NOMO-1 treated with DMSO at 0.1 percent for 48 hours (cell line): ENCODE results near the gene NUMA1.

Experiments
- DNase-seq: peaks from one replicate; lab custom pipeline; 2025; ENCODE audit not compliant: unreplicated experiment; lab: John Stamatoyannopoulos, UW

The NUMA1 gene

DNA sequence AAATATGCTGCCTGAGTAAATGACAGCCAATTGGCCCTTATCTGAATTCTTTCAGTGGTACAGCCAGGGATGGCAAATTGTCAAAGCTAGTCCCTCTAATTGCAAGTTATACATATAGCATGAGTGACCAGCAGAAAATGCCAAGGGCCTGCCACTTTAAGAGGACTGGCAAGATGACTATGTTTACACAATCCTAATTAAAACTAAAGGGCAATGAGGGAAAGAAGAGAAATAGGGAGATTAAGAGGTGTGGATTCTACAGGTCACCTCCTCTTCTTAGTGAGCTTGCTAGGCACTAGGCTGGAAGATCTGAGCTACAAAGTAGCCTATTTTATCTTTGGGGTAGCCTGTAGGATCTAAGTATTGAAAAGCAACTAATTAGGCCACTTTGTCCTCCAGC lies 13.5 kb downstream of the NUMA1 start:
- DNase-seq = no peak

- DNase-seq = peak; percentile 47
Measured at GRCh38 chr11:72061739-72062396, 18.5 kb downstream of the NUMA1 start.

GRCh38 chr11:72058416-72059034 lies 21.8 kb downstream of the NUMA1 start:
- no peak for DNase-seq

DNA sequence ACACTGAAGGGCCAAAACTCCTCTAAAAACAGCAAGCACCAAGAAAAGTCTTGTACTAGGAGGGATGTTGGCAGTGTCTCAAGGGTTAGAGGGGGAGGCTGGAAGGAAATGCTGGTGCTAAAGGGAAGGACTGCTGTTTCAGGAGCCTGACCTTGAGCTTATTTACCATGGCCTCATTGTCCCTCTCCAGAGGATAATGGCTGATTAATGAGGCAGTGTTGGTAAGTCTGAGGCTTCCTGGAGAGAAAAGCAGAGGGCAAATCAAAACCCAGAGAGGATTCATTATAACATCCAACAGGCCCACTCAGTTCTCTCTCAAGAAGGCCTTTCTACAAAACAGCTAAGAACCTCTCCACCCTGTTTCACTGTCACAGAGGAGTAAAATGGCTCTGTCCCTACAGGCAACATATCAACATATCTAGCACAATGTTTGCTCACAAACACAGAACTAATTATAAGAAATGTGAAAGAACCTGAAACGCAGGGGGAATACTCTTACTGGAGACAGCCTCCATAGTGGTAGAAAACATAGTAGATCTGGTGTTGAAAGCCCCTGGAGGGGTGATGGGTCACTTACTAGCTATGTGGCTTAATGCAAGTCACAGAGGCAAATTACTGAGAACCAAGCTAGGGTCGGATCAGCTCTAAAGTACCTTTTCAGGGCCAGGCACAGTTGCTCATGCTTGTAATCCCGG lies 31.4 kb downstream of the NUMA1 start:
- DNase-seq = no peak

DNA sequence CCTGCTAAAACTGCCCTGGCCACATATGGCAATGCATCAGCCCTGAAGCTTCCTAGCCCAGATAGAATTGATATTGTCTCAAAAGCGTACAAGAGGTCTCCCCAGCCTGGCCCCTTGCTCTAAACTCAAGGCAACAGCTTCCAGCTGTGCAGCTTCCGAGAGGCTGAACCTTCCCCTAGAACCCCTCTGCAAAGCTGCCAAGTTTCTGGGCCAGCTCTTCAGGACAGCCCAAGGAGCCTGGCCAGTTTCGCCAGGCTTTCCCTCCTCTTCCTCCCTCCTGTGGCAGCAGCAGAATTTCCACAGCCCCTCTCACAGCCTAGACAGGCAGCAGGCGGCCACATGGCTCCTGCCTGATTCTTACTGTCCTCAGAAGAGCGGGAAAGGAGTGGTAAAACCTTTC lies 34.5 kb downstream of the NUMA1 start:
- no peak for DNase-seq

DNA sequence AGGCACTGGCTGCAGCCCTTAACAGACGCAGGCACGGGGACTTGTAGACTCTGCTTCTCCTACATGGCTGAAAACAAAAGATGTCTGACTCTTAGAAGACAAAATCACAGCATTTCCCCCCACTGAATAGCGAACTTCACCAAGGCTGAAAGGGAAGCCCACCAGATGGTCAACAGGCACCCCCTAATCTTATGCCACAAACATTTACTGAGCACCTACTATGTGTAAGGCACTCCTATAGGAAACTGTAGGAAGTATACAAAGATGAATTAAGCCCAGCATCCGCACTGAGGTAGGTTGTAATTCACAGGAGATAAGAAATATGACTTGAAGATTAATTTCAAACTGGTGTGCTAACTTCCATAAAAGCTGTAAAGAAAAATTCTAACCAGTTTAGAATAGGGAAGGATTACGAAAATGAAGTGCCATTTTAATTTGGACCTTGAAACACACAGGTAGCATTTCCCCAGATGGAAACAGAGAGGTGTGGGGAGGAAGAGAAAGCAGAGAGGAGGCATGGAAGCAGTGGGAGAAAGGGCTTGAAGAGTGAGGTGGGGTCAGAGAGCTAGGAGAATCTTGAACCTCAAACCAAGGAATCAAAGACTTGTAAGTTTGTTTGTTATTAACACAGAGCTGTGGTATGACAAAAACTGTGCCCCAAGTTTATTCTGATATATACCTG lies 38.1 kb downstream of the NUMA1 start:
- DNase-seq = no peak

GRCh38 chr11:72041364-72042063 lies 38.8 kb downstream of the NUMA1 start:
- no peak for DNase-seq

- no peak for DNase-seq
Measured at GRCh38 chr11:72040491-72041363, 39.6 kb downstream of the NUMA1 start.

DNA sequence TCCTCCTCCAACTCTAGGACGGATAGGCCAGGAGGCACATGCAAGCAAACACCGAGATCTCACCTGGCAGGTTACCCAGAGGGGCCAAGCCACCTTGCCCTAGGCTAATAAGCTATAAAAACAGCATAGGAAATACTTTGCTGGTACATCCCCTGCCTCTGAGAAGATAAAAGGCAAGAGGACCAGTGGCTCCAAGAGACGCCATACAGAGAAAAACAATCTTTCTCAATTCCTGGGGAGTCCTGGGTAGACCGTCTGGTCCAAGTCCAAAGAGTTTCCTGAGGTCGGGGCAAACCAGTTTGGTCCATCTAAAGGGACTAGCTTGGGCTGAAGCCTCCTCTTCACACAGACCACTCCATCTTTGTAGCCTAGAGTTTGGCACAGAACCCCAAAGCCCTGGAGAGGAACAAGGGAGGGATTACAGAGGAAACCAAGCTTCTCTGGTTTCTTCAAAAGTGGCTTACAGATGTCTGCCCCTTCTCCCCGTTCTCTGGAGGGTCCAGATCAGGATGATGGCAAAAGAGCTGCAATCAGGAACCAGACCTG lies 40.4 kb downstream of the NUMA1 start:
- DNase-seq = no peak

DNA sequence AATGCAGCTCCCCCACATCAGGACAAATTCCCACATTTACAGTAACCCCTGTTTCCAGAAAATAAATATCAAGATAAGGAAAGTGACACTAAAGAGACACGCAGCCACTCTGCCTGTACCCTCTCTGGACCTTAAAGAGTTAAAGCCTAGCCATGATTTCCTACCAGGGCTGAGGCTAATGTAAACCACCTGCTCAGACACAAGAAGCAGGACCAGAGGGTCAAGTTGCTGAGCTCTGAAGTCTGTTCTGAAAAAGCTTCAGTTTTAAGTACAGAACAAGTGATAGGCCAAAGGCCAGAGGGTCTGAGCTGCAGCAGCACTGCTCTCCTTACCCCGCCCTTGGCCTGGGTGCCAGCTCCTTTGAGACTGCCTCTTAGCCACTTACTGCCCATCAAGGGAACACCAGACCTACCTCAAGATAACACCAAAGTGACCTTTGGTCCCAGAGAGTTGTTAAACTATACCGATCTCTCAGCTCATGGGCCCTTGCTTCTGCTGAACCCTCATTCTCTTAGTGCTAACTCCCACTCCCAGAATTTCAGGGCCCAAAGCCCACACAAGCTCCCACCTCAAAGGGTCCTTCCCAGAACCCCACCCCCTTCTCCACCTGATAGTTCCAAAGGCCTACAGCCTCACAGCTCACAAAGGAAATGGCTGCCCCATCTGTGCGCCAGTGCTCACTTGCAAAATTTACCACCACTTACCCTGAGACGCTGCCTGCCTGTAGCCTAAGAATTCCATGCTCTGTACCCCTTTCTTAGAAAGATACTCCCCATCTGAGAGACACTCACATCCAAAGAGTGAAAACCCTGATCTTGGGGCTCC lies 41.1 kb downstream of the NUMA1 start:
- no peak for DNase-seq

GRCh38 chr11:72038491-72038890 lies 41.9 kb downstream of the NUMA1 start:
- no peak for DNase-seq

- no peak for DNase-seq
Measured at GRCh38 chr11:72037554-72038311, 42.6 kb downstream of the NUMA1 start.

DNA sequence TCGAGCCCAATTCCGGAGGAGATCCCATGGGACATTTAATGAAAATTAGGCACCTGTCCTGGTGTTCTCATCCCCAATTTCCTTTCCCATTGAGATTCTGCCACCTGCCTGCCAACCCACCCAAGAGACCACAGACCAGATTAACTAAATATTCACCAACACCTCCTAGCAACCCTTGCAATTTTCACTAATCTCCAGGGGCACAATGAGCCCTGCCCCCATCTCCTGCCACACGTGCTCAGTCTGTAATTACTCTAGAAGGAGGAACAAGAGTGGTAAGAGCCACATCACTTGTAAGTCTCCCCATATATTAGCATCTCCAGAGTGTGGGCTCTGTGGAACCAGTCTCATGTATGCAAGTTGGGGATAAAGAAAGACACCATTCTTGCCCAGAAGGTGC lies 43.7 kb downstream of the NUMA1 start:
- DNase-seq = no peak

- DNase-seq = no peak
Measured at GRCh38 chr11:72030472-72031045, 49.8 kb downstream of the NUMA1 start.

GRCh38 chr11:72026090-72026489 lies 54.3 kb downstream of the NUMA1 start:
- no peak for DNase-seq

- DNase-seq = no peak
Measured at GRCh38 chr11:72024069-72024754, 56.1 kb downstream of the NUMA1 start.

DNA sequence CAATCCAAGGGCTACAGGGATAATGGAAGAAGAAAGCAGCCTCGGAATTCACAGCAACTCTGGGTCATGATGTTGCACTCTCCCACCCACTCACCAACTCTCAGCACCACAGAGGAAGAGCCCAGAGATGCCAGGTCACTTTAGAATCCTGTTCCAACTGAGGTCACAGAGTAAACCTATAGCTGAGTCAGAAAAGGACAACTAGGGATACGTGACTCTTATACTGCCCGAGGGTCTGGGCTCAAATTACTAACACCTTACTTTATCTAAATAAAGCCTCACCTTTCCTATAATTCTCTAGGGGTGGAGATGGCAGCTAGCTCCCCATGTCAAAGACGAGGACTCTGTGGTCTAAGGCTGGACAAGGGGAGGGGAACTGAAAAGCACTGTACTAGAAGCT lies 57.0 kb downstream of the NUMA1 start:
- DNase-seq = no peak
